ENCODE data around the gene EGFL6. TPM values are rescaled to one million over a fixed set of nuclear protein-coding genes. Genes with fewer than 3 reads are reported as not detected.

EGFL6 gene
- total RNA-seq, 2 donors from 2014 or later = not detected

GRCh38 chrX:13536551-13536950 lies 32.9 kb upstream of the EGFL6 start:
- H3K36me3 ChIP-seq (ENCODE audit: control insufficient read depth, insufficient read depth, low read length) = no peaks in the 10 kb centered on the region

GRCh38 chrX:13538414-13538813 lies 31.0 kb upstream of the EGFL6 start:
- Mint-ChIP-seq H3K4me3 (no peak overlapping the region), H3K36me3 (ENCODE audit: low read depth) (no peaks in the 10 kb centered on the region), H3K27ac (no peak overlapping the region), H3K27me3 (ENCODE audit: insufficient read depth) (no peaks in the 10 kb centered on the region), H3K4me1 (no peaks in the 10 kb centered on the region), H3K9me3 (peaks cover 49% of the 10 kb centered on the region)
- Histone ChIP-seq H3K27ac (ENCODE audit: low read depth, low read length) (no peak overlapping the region), H3K9me3 (ENCODE audit: control insufficient read depth, low read length) (no peaks in the 10 kb centered on the region), H3K9ac (ENCODE audit: extremely low read depth, low read length, poor library complexity, severe bottlenecking) (no peak overlapping the region), H3K27me3 (ENCODE audit: control insufficient read depth, insufficient read depth, low read length, poor library complexity, severe bottlenecking) (no peaks in the 10 kb centered on the region), H3K4me1 (ENCODE audit: control insufficient read depth, insufficient read depth, low read length) (no peaks in the 10 kb centered on the region), H3K36me3 (ENCODE audit: control insufficient read depth, insufficient read depth, low read length) (no peaks in the 10 kb centered on the region), H3K4me3 (ENCODE audit: low read length) (no peak overlapping the region)
- no peak for TF ChIP-seq CTCF (conservative IDR thresholded peaks at IDR 0.05)
- no peak for DNase-seq
- 93% methylated on average over 3 of the region's 3 CpGs; no CpG with 5 or more reads in 1 of the 2 experiments for WGBS, 2 experiments (ENCODE audit: insufficient coverage in 1 of 2, insufficient read length in 1 of 2)

More at GRCh38 chrX:13536551-13536950, 32.9 kb upstream of the EGFL6 start:
- Mint-ChIP-seq H3K27ac (no peak overlapping the region), H3K4me3 (no peak overlapping the region), H3K27me3 (ENCODE audit: insufficient read depth) (no peaks in the 10 kb centered on the region), H3K4me1 (no peaks in the 10 kb centered on the region), H3K9me3 (peaks cover 51% of the 10 kb centered on the region), H3K36me3 (ENCODE audit: low read depth) (no peaks in the 10 kb centered on the region)
- Histone ChIP-seq H3K27me3 (ENCODE audit: control insufficient read depth, insufficient read depth, low read length, poor library complexity, severe bottlenecking) (no peaks in the 10 kb centered on the region), H3K9me3 (ENCODE audit: control insufficient read depth, low read length) (no peaks in the 10 kb centered on the region), H3K4me3 (ENCODE audit: low read length) (no peak overlapping the region), H3K4me1 (ENCODE audit: control insufficient read depth, insufficient read depth, low read length) (no peaks in the 10 kb centered on the region), H3K27ac (ENCODE audit: low read depth, low read length) (no peak overlapping the region), H3K9ac (ENCODE audit: extremely low read depth, low read length, poor library complexity, severe bottlenecking) (no peak overlapping the region)
- no peak for TF ChIP-seq CTCF (conservative IDR thresholded peaks at IDR 0.05)
- WGBS, 2 experiments (ENCODE audit: insufficient coverage in 1 of 2, insufficient read length in 1 of 2) = 88% methylated on average over 4 of the region's 4 CpGs; no CpG with 5 or more reads in 1 of the 2 experiments
- DNase-seq = no peak

- Mint-ChIP-seq H3K4me1 (no peaks in the 10 kb centered on the region), H3K4me3 (no peak overlapping the region), H3K27me3 (ENCODE audit: insufficient read depth) (no peaks in the 10 kb centered on the region), H3K27ac (no peak overlapping the region), H3K9me3 (peaks cover 47% of the 10 kb centered on the region), H3K36me3 (ENCODE audit: low read depth) (no peaks in the 10 kb centered on the region)
- 100% methylated on average over 2 of the region's 2 CpGs; no CpG with 5 or more reads in 1 of the 2 experiments for WGBS, 2 experiments (ENCODE audit: insufficient coverage in 1 of 2, insufficient read length in 1 of 2)
- Histone ChIP-seq H3K9me3 (ENCODE audit: control insufficient read depth, low read length) (no peaks in the 10 kb centered on the region), H3K4me3 (ENCODE audit: low read length) (no peak overlapping the region), H3K9ac (ENCODE audit: extremely low read depth, low read length, poor library complexity, severe bottlenecking) (no peak overlapping the region), H3K27me3 (ENCODE audit: control insufficient read depth, insufficient read depth, low read length, poor library complexity, severe bottlenecking) (no peaks in the 10 kb centered on the region), H3K4me1 (ENCODE audit: control insufficient read depth, insufficient read depth, low read length) (no peaks in the 10 kb centered on the region), H3K36me3 (ENCODE audit: control insufficient read depth, insufficient read depth, low read length) (no peaks in the 10 kb centered on the region), H3K27ac (ENCODE audit: low read depth, low read length) (no peak overlapping the region)
- TF ChIP-seq CTCF (conservative IDR thresholded peaks at IDR 0.05) = no peak
- DNase-seq = no peak
Measured at GRCh38 chrX:13540602-13541001, 28.8 kb upstream of the EGFL6 start.

Data from endodermal cell (in vitro differentiated cells).